IMR-90 (cell line): ENCODE results near the gene TBC1D8. TPM values are rescaled to one million over a fixed set of nuclear protein-coding genes. Genes with fewer than 3 reads are reported as not detected.

Experiments
- ATAC-seq: fragments of 200-7000 bp; cut with Tn5 transposase; 2 replicates; pipeline ENCODE4 v1.9.1; 2020; ENCODE audit warnings: low read depth, mild to moderate bottlenecking, moderate library complexity
- BruUV-seq: library from RNA; stranded (reverse); fragments of 400-500 nt; replicated peaks from 2 replicates; lab custom pipeline; 2021; lab: Mats Ljungman, UMichigan
- CTCF ChIA-PET: fragments of 300-600 bp; formaldehyde crosslinking; extraction: SDS; loops from one replicate; lab custom pipeline; 2021; ENCODE audit warnings: antibody characterized with exemption; lab: Yijun Ruan, JAX
- POLR2A ChIA-PET: fragments of 300-600 bp; sonication (Branson Sonifier 250); formaldehyde crosslinking; loops from one replicate; lab custom pipeline; 2022; ENCODE audit warnings: antibody characterized with exemption; ENCODE audit not compliant: unreplicated experiment; lab: Charles Lee
- DNase-seq: peaks from one replicate; pipeline ENCODE4 v3.0.0; 2013
- H2AFZ ChIP-seq: replicated peaks from 2 replicates; pipeline ENCODE3; 2013; ENCODE audit warnings: low read length, mild to moderate bottlenecking; ENCODE audit not compliant: poor library complexity
- H2AK5ac ChIP-seq: 2 replicates; pipeline ENCODE4 v1.6.1; 2013; ENCODE audit warnings: low read depth, low read length, inconsistent platforms
- H2AK9ac ChIP-seq: replicated peaks from 2 replicates; pipeline ENCODE3; 2013; ENCODE audit warnings: mild to moderate bottlenecking, low read depth, low read length, moderate library complexity; ENCODE audit not compliant: poor library complexity
- H2BK120ac ChIP-seq: 2 replicates; pipeline ENCODE4 v1.6.1; 2013; ENCODE audit warnings: low read depth, low read length, inconsistent platforms
- H2BK15ac ChIP-seq: 3 replicates; pipeline ENCODE4 v1.6.1; 2013; ENCODE audit warnings: low read depth, low read length, inconsistent platforms
- H2BK20ac ChIP-seq: 2 replicates; pipeline ENCODE4 v1.6.1; 2013; ENCODE audit warnings: low read depth, mild to moderate bottlenecking, inconsistent platforms, low read length, moderate library complexity
- H2BK5ac ChIP-seq: 2 replicates; pipeline ENCODE4 v1.6.1; 2013; ENCODE audit warnings: mild to moderate bottlenecking, low read depth, low read length, inconsistent platforms; ENCODE audit not compliant: poor library complexity, severe bottlenecking
- H3K14ac ChIP-seq: replicated peaks from 2 replicates; pipeline ENCODE4 v1.6.1; 2013; ENCODE audit warnings: low read depth, low read length, inconsistent platforms
- H3K18ac ChIP-seq: 2 replicates; pipeline ENCODE4 v1.6.1; 2013; ENCODE audit warnings: low read depth, low read length, control low read depth
- H3K23ac ChIP-seq: 2 replicates; pipeline ENCODE4 v1.6.1; 2013; ENCODE audit warnings: low read depth, low read length, inconsistent platforms
- H3K27ac ChIP-seq: 2 replicates; pipeline ENCODE4 v1.5.1; 2013; ENCODE audit warnings: mild to moderate bottlenecking, control low read depth, low read length; ENCODE audit not compliant: insufficient read depth
- H3K27me3 ChIP-seq: 2 replicates; pipeline ENCODE4 v1.6.1; 2013; ENCODE audit warnings: low read length; ENCODE audit not compliant: control insufficient read depth, insufficient read depth
- H3K36me3 ChIP-seq: 2 replicates; pipeline ENCODE4 v1.6.1; 2013; ENCODE audit warnings: low read length, mixed read lengths; ENCODE audit not compliant: control insufficient read depth, insufficient read depth
- H3K4ac ChIP-seq: 2 replicates; pipeline ENCODE4 v1.6.1; 2013; ENCODE audit warnings: low read depth, low read length, inconsistent platforms
- H3K4me1 ChIP-seq: 2 replicates; pipeline ENCODE4 v1.6.1; 2013; ENCODE audit warnings: low read length, mixed read lengths; ENCODE audit not compliant: control insufficient read depth, insufficient read depth
- H3K4me2 ChIP-seq: 2 replicates; pipeline ENCODE4 v1.6.1; 2013; ENCODE audit warnings: low read depth, mild to moderate bottlenecking, control low read depth, low read length, moderate library complexity
- H3K4me3 ChIP-seq: 2 replicates; pipeline ENCODE4 v1.5.1; 2013; ENCODE audit warnings: low read depth, mild to moderate bottlenecking, control low read depth, low read length, moderate library complexity; ENCODE audit not compliant: insufficient read depth
- H3K56ac ChIP-seq: 2 replicates; pipeline ENCODE4 v1.6.1; 2013; ENCODE audit warnings: low read length, inconsistent platforms; ENCODE audit not compliant: insufficient read depth; ENCODE audit errors: extremely low read depth
- H3K79me1 ChIP-seq, 2 experiments: 2 replicates each; pipeline ENCODE4 v1.6.1; 2013; ENCODE audit warnings: low read length in 2 of 2, inconsistent platforms in 1 of 2, low read depth in 1 of 2
- H3K9ac ChIP-seq: 2 replicates; pipeline ENCODE4 v1.6.1; 2013; ENCODE audit warnings: low read depth, low read length, control low read depth
- H3K9me1 ChIP-seq: 2 replicates; pipeline ENCODE4 v1.6.1; 2013; ENCODE audit warnings: low read length, inconsistent platforms; ENCODE audit not compliant: insufficient read depth
- H3K9me3 ChIP-seq: 2 replicates; pipeline ENCODE4 v1.6.1; 2013; ENCODE audit warnings: low read length; ENCODE audit not compliant: control insufficient read depth, insufficient read depth
- H4K20me1 ChIP-seq: 2 replicates; pipeline ENCODE4 v1.6.1; 2013; ENCODE audit warnings: low read length, inconsistent platforms; ENCODE audit not compliant: insufficient read depth
- H4K5ac ChIP-seq: 2 replicates; pipeline ENCODE4 v1.6.1; 2013; ENCODE audit warnings: mild to moderate bottlenecking, low read depth, low read length, control low read depth
- H4K8ac ChIP-seq, 2 experiments: 2 replicates each; pipeline ENCODE4 v1.6.1; 2013; ENCODE audit warnings: low read depth in 2 of 2, low read length in 2 of 2, control low read depth in 1 of 2, inconsistent platforms in 1 of 2
- H4K91ac ChIP-seq: 2 replicates; pipeline ENCODE4 v1.6.1; 2013; ENCODE audit warnings: low read depth, low read length, inconsistent platforms; ENCODE audit not compliant: insufficient read depth
- BHLHE40 ChIP-seq: fragments of 150-350 bp; IDR thresholded peaks from 2 replicates; pipeline ENCODE4 v1.6.1; 2016; ENCODE audit warnings: mild to moderate bottlenecking, low read depth, low read length
- CEBPB ChIP-seq: IDR thresholded peaks from 2 replicates; pipeline ENCODE4 v1.6.1; 2012; ENCODE audit warnings: low read depth, low read length, improper control_type of control experiment
- MAZ ChIP-seq: IDR thresholded peaks from 2 replicates; pipeline ENCODE4 v1.6.1; 2012; ENCODE audit warnings: low read depth, mild to moderate bottlenecking, low read length, improper control_type of control experiment, moderate library complexity, borderline replicate concordance
- POLR2A ChIP-seq: IDR thresholded peaks from 2 replicates; pipeline ENCODE4 v1.6.1; 2012; ENCODE audit warnings: mild to moderate bottlenecking, low read depth, low read length
- WGBS, 2 experiments: methylation state at CpG; one replicate each; pipeline versions ENCODE4 v1.1.5 to v1.1.7; 2013; ENCODE audit warnings: missing lambda C conversion rate in 2 of 2; ENCODE audit not compliant: insufficient read length in 1 of 2; ENCODE audit errors: extremely low coverage in 2 of 2; 5-methylcytosine and 5-hydroxymethylcytosine counted together
- dilution Hi-C: fragments of 300-500 bp; cut with HindIII; formaldehyde crosslinking; loops from one replicate; pipeline ENCODE4 v1.14.3; 2018; ENCODE audit warnings: low sequenced_read_pairs; ENCODE audit not compliant: unreplicated experiment
- in situ Hi-C: fragments of 300-500 bp; cut with MboI; formaldehyde crosslinking; loops from 3 replicates; pipeline ENCODE4 v1.14.3; 2019; ENCODE audit warnings: low sequenced_read_pairs, inconsistent platforms, mixed read lengths
- intact Hi-C: fragments of 100-400 bp; cut with micrococcal nuclease; formaldehyde crosslinking; loops from 2 replicates; pipeline ENCODE4 v1.10.0; 2022
- polyA plus RNA-seq, 3 experiments: library from polyadenylated mRNA; depleted of rRNA; stranded (reverse); fragments of >200 nt; gene quantifications; 2 replicates each; pipeline ENCODE4 v1.2.3, GENCODE V29; 2012; ENCODE audit warnings: low replicate concordance in 1 of 3
- total RNA-seq: library from RNA; depleted of rRNA; stranded (reverse); fragments of >200 nt; gene quantifications from 2 replicates; pipeline ENCODE4 v1.2.3, GENCODE V29; 2012

TBC1D8 gene
- total and polyA plus RNA-seq, 2 of the 4 experiments (the other 2 are of a cell fraction) = 1.3 to 1.5 TPM

- no peak overlapping the region for H4K8ac ChIP-seq
- intact Hi-C loops = no loop called here
- ChIA-PET CTCF (no interaction called here), POLR2A (no interaction called here)
- H2BK15ac ChIP-seq = no peak overlapping the region
- no peak overlapping the region for H2AK9ac ChIP-seq
- no TSS peak for BruUV-seq
- DNase-seq = no peak
- H3K27me3 ChIP-seq = no peaks in the 10 kb centered on the region
- in situ Hi-C loops = no loop called here
- 0 out of 2 replicates have a peak, but pooled peaks cover 4% of the 10 kb centered on the region for H3K36me3 ChIP-seq
- H3K4me1 ChIP-seq = peaks cover 11% of the 10 kb centered on the region
- H3K23ac ChIP-seq = no peak overlapping the region
- no peak overlapping the region for H4K5ac ChIP-seq
- no peak for TF ChIP-seq MAZ
- TF ChIP-seq BHLHE40 = no peak
- TF ChIP-seq CEBPB = no peak
- TF ChIP-seq POLR2A = no peak
- H3K18ac ChIP-seq = no peak overlapping the region
- H3K56ac ChIP-seq = no peak overlapping the region
- no peak overlapping the region for H3K4me3 ChIP-seq
- no peak overlapping the region for H3K14ac ChIP-seq
- ATAC-seq = no peak
- no peak overlapping the region for H3K4ac ChIP-seq
- no peak overlapping the region for H2BK5ac ChIP-seq
- 93% methylated on average over 4 of the region's 12 CpGs; no CpG with 5 or more reads in 1 of the 2 experiments for WGBS, 2 experiments
- no peak overlapping the region for H4K91ac ChIP-seq
- H2BK120ac ChIP-seq = 0 out of 2 replicates have a peak overlapping the region, but pooled peaks have one; percentile 26
- no peaks in the 10 kb centered on the region for H4K20me1 ChIP-seq
- H3K27ac ChIP-seq = no peak overlapping the region
- peaks cover 17% of the 10 kb centered on the region for H3K9me1 ChIP-seq
- H2AK5ac ChIP-seq = no peak overlapping the region
- no peaks in the 10 kb centered on the region; a peak in 1 of 4 replicates for H3K79me1 ChIP-seq
- H2BK20ac ChIP-seq = no peak overlapping the region
- H3K9ac ChIP-seq = no peak overlapping the region
- dilution Hi-C loops = no loop called here
- H3K9me3 ChIP-seq = peaks cover 2% of the 10 kb centered on the region; the same call in 1 of the 2 replicates
- H2AFZ ChIP-seq = no peak overlapping the region
- no peak overlapping the region for H3K4me2 ChIP-seq
Observed at GRCh38 chr2:100962366-100963025, 188.7 kb downstream of the TBC1D8 start.
